GM19328 (cell line): ENCODE results near the gene RMDN3.

Experiments used
- ATAC-seq: cut with Tn5 transposase; IDR thresholded peaks from one replicate; pipeline ENCODE4 v1.9.1; 2021; ENCODE audit warnings: mild to moderate bottlenecking, moderate library complexity; ENCODE audit not compliant: unreplicated experiment

RMDN3 gene

GRCh38 chr15:40749151-40749630 lies 5.9 kb downstream of the RMDN3 start:
- no peak for ATAC-seq

GRCh38 chr15:40747685-40748631 lies 7.1 kb downstream of the RMDN3 start:
- ATAC-seq: no peak

- no peak for ATAC-seq
Measured at GRCh38 chr15:40746916-40747418, 8.1 kb downstream of the RMDN3 start.

GRCh38 chr15:40744815-40745152 lies 10.3 kb downstream of the RMDN3 start:
- no peak for ATAC-seq

GRCh38 chr15:40743921-40744814 lies 10.9 kb downstream of the RMDN3 start:
- ATAC-seq: no peak

GRCh38 chr15:40743485-40743901 lies 11.6 kb downstream of the RMDN3 start:
- no peak for ATAC-seq

- ATAC-seq: no peak
Measured at GRCh38 chr15:40739854-40740253, 15.2 kb downstream of the RMDN3 start.

GRCh38 chr15:40739047-40739446 lies 16.0 kb downstream of the RMDN3 start:
- ATAC-seq: no peak

GRCh38 chr15:40737048-40737447 lies 18.0 kb downstream of the RMDN3 start:
- ATAC-seq: no peak

GRCh38 chr15:40736575-40736974 lies 18.5 kb downstream of the RMDN3 start:
- no peak for ATAC-seq

- ATAC-seq: no peak
Measured at GRCh38 chr15:40731034-40731433, 24.0 kb downstream of the RMDN3 start.

- no peak for ATAC-seq
Measured at GRCh38 chr15:40723919-40724318, 31.1 kb downstream of the RMDN3 start.

GRCh38 chr15:40722934-40723333 lies 32.1 kb downstream of the RMDN3 start:
- no peak for ATAC-seq

- ATAC-seq: no peak
Measured at GRCh38 chr15:40722354-40722753, 32.7 kb downstream of the RMDN3 start.

- ATAC-seq: no peak
Measured at GRCh38 chr15:40721701-40722100, 33.4 kb downstream of the RMDN3 start.

- ATAC-seq: no peak
Measured at GRCh38 chr15:40716165-40716564, 38.9 kb downstream of the RMDN3 start.

- no peak for ATAC-seq
Measured at GRCh38 chr15:40714144-40714543, 40.9 kb downstream of the RMDN3 start.

GRCh38 chr15:40706121-40706520 lies 48.9 kb downstream of the RMDN3 start:
- ATAC-seq: no peak

- no peak for ATAC-seq
Measured at GRCh38 chr15:40702077-40702476, 53.0 kb downstream of the RMDN3 start.

- no peak for ATAC-seq
Measured at GRCh38 chr15:40697916-40698315, 57.1 kb downstream of the RMDN3 start.

- ATAC-seq: no peak
Measured at GRCh38 chr15:40696228-40696627, 58.8 kb downstream of the RMDN3 start.
